WTC11 (cell line): Measurements from ENCODE around the gene STAB1. TPM values are rescaled to one million over a fixed set of nuclear protein-coding genes. Genes with fewer than 3 reads are reported as not detected.

Experiments used
- ATAC-seq: fragments of 200-7000 bp; cut with Tn5 transposase; 2 replicates; pipeline ENCODE4 v1.10.0; 2021; ENCODE audit warnings: mild to moderate bottlenecking, moderate library complexity
- CTCF ChIA-PET: fragments of 300-600 bp; sonication (Branson Sonifier 250); formaldehyde crosslinking; loops from one replicate; lab custom pipeline; 2021; ENCODE audit warnings: antibody characterized with exemption; lab: Charles Lee
- POLR2A ChIA-PET: fragments of 350-600 bp; sonication (Branson Sonifier 250); formaldehyde crosslinking; loops from one replicate; lab custom pipeline; 2021; ENCODE audit warnings: antibody characterized with exemption; lab: Charles Lee
- DNase-seq: peaks from one replicate; pipeline ENCODE4 v3.0.0; 2021; ENCODE audit warnings: low spot score
- H3K27ac Mint-ChIP-seq: 2 replicates; pipeline ENCODE4 v1.8.0; 2021; ENCODE audit warnings: mixed read lengths
- H3K27me3 Mint-ChIP-seq: 2 replicates; pipeline ENCODE4 v1.8.0; 2021; ENCODE audit warnings: low read depth, mild to moderate bottlenecking, moderate library complexity, mixed read lengths
- H3K36me3 Mint-ChIP-seq: 2 replicates; pipeline ENCODE4 v1.8.0; 2021; ENCODE audit warnings: mixed read lengths
- H3K4me1 Mint-ChIP-seq: 2 replicates; pipeline ENCODE4 v1.8.0; 2022; ENCODE audit warnings: mixed read lengths
- H3K4me3 Mint-ChIP-seq: 2 replicates; pipeline ENCODE4 v1.8.0; 2021; ENCODE audit warnings: mild to moderate bottlenecking, moderate library complexity, mixed read lengths
- H3K9me3 Mint-ChIP-seq: 2 replicates; pipeline ENCODE4 v1.8.0; 2021; ENCODE audit warnings: mixed read lengths
- AFF4 ChIP-seq: sonication (generic); formaldehyde crosslinking; IDR thresholded peaks from 2 replicates; pipeline ENCODE4 v1.8.1; 2023; ENCODE audit warnings: mild to moderate bottlenecking, missing genetic modification reagents, borderline replicate concordance
- E2F4 ChIP-seq: sonication (generic); formaldehyde crosslinking; IDR thresholded peaks from 2 replicates; pipeline ENCODE4 v1.8.1; 2022; ENCODE audit warnings: low read depth, mild to moderate bottlenecking, moderate library complexity, missing genetic modification reagents, borderline replicate concordance
- FOXK1 ChIP-seq: sonication (generic); formaldehyde crosslinking; IDR thresholded peaks from 2 replicates; pipeline ENCODE4 v1.8.0; 2022; ENCODE audit warnings: mild to moderate bottlenecking, moderate library complexity, missing genetic modification reagents
- FOXP1 ChIP-seq: sonication (generic); formaldehyde crosslinking; IDR thresholded peaks from 2 replicates; pipeline ENCODE4 v1.8.0; 2022; ENCODE audit warnings: missing genetic modification reagents, mild to moderate bottlenecking, moderate library complexity, borderline replicate concordance
- JUN ChIP-seq: sonication (generic); formaldehyde crosslinking; IDR thresholded peaks from 2 replicates; pipeline ENCODE4 v1.8.0; 2023; ENCODE audit warnings: mild to moderate bottlenecking, missing genetic modification reagents
- SMAD3 ChIP-seq: sonication (generic); formaldehyde crosslinking; IDR thresholded peaks from 2 replicates; pipeline ENCODE4 v1.8.0; 2022; ENCODE audit warnings: missing genetic modification reagents, mild to moderate bottlenecking, borderline replicate concordance
- SOX15 ChIP-seq: fragments of 250-450 bp; sonication (Bioruptor Pico); IDR thresholded peaks from 2 replicates; pipeline ENCODE4 v1.9.0; 2021; ENCODE audit warnings: mild to moderate bottlenecking
- TEAD4 ChIP-seq: sonication (generic); formaldehyde crosslinking; IDR thresholded peaks from 2 replicates; pipeline ENCODE4 v1.8.0; 2022; ENCODE audit warnings: mild to moderate bottlenecking, missing genetic modification reagents
- TP53 ChIP-seq: sonication (generic); formaldehyde crosslinking; IDR thresholded peaks from 2 replicates; pipeline ENCODE4 v1.8.1; 2023; ENCODE audit warnings: mild to moderate bottlenecking, missing genetic modification reagents
- ZMAT4 ChIP-seq: fragments of 250-450 bp; sonication (Bioruptor Pico); IDR thresholded peaks from 2 replicates; pipeline ENCODE4 v1.9.0; 2021; ENCODE audit warnings: mild to moderate bottlenecking
- ZNF121 ChIP-seq: sonication (generic); formaldehyde crosslinking; IDR thresholded peaks from 2 replicates; pipeline ENCODE4 v1.8.0; 2023; ENCODE audit warnings: missing genetic modification reagents
- ZNF532 ChIP-seq: fragments of 250-450 bp; sonication (Bioruptor Pico); IDR thresholded peaks from 2 replicates; pipeline ENCODE4 v1.9.0; 2021; ENCODE audit warnings: mild to moderate bottlenecking, borderline replicate concordance
- ZNF671 ChIP-seq: fragments of 250-450 bp; sonication (Bioruptor Pico); IDR thresholded peaks from 2 replicates; pipeline ENCODE4 v1.8.0; 2021; ENCODE audit warnings: mild to moderate bottlenecking
- total RNA-seq: library from RNA; stranded (reverse); gene quantifications from 3 replicates; pipeline ENCODE4 v1.2.3, GENCODE V29; 2021
- TF ChIP-seq, protein P1 (sequence below): sonication (generic); formaldehyde crosslinking; IDR thresholded peaks from 2 replicates; pipeline ENCODE4 v1.8.1; 2022; ENCODE audit warnings: missing genetic modification reagents, borderline replicate concordance
- TF ChIP-seq, protein P2 (sequence below): sonication (generic); formaldehyde crosslinking; IDR thresholded peaks from 2 replicates; pipeline ENCODE4 v1.8.1; 2022; ENCODE audit warnings: mild to moderate bottlenecking, moderate library complexity, missing genetic modification reagents

STAB1 gene
- total RNA-seq, 1 experiment from 2014 or later, result 1.9 TPM

- no peaks in the 10 kb centered on the region for H3K9me3 Mint-ChIP-seq
- ATAC-seq, result no peak
- H3K36me3 Mint-ChIP-seq, result peaks cover 21% of the 10 kb centered on the region
- CTCF ChIA-PET, result no interaction called here
- TF ChIP-seq FOXP1 (CRISPR knock-in tag), result no peak
- no peak for TF ChIP-seq ZNF671
- no peak for TF ChIP-seq ZMAT4 (CRISPR knock-in tag)
- TF ChIP-seq, protein P1, sequence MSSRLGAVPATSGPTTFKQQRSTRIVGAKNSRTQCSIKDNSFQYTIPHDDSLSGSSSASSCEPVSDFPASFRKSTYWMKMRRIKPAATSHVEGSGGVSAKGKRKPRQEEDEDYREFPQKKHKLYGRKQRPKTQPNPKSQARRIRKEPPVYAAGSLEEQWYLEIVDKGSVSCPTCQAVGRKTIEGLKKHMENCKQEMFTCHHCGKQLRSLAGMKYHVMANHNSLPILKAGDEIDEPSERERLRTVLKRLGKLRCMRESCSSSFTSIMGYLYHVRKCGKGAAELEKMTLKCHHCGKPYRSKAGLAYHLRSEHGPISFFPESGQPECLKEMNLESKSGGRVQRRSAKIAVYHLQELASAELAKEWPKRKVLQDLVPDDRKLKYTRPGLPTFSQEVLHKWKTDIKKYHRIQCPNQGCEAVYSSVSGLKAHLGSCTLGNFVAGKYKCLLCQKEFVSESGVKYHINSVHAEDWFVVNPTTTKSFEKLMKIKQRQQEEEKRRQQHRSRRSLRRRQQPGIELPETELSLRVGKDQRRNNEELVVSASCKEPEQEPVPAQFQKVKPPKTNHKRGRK, result no peak
- TF ChIP-seq, protein P2, sequence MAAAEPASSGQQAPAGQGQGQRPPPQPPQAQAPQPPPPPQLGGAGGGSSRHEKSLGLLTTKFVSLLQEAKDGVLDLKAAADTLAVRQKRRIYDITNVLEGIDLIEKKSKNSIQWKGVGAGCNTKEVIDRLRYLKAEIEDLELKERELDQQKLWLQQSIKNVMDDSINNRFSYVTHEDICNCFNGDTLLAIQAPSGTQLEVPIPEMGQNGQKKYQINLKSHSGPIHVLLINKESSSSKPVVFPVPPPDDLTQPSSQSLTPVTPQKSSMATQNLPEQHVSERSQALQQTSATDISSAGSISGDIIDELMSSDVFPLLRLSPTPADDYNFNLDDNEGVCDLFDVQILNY, result no peak
- TF ChIP-seq E2F4 (CRISPR knock-in tag), result no peak
- TF ChIP-seq JUN (CRISPR knock-in tag), result no peak
- no peak for TF ChIP-seq TP53
- TF ChIP-seq ZNF532, result no peak
- TF ChIP-seq TEAD4 (CRISPR knock-in tag), result no peak
- TF ChIP-seq FOXK1 (CRISPR knock-in tag), result no peak
- no peak for TF ChIP-seq SOX15
- TF ChIP-seq ZNF121 (CRISPR knock-in tag), result no peak
- TF ChIP-seq AFF4 (CRISPR knock-in tag), result no peak
- no peak for TF ChIP-seq SMAD3
- no peak overlapping the region for H3K27ac Mint-ChIP-seq
- POLR2A ChIA-PET, result no interaction called here
- H3K4me3 Mint-ChIP-seq, result no peak overlapping the region
- peaks cover under 1% of the 10 kb centered on the region for H3K4me1 Mint-ChIP-seq
- H3K27me3 Mint-ChIP-seq, result no peaks in the 10 kb centered on the region
- DNase-seq, result no peak
Measured at GRCh38 chr3:52551118-52551517, 56.0 kb downstream of the STAB1 start.
